AG09309 (cell line): ENCODE measurements around the gene WHRN.

Source experiments
- DNase-seq: peaks from one replicate; pipeline ENCODE4 v3.0.0-alpha.2; 2010; ENCODE audit warnings: low read depth
- H3K4me3 ChIP-seq: 2 replicates; pipeline ENCODE4 v1.5.1; 2011; ENCODE audit warnings: mild to moderate bottlenecking, low read depth, low read length, moderate library complexity; ENCODE audit not compliant: control insufficient read depth
- TF ChIP-seq, protein P1 (sequence below): IDR thresholded peaks from 2 replicates; pipeline ENCODE4 v1.5.1; 2011; ENCODE audit warnings: mild to moderate bottlenecking, low read depth, low read length, inconsistent platforms; ENCODE audit not compliant: insufficient read depth, control insufficient read depth; ENCODE audit errors: missing control alignments

Gene WHRN

DNA sequence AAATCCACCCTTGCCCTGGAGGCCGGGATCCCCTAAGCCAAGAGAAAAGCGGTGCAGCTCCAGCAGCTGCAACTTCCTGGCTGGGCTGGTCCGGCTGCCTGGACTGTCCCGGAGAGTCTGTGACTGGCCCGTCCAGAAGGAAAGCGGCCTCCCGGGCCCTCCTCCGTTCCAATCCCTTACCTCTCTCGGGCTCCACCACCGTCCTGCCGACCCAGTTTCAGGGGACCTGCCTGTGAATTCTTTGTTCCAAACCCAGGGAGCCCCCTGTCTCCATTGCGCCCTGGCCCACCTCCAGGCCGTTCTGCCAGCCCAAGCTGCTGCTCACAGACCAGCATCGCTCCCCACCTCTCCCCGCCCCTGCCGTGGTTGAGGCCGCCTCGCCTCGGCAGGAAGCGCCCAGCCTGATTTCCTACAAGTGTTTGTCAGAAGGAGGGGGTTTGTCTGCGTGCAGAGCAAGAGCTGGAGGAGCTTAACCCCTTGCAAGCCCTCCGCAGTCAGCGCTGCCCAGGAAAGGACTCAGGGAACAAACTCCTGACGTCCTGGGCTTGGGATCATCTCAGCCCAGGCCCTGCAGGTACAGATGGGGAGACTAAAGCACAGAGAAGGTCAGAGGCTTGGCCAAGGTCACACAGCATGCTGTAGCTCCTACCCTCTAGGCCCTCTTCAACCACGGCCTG lies 117.5 kb downstream of the WHRN start, which contains the start of gene AKNA:
AKNA (minus strand) TSS at position 303 of the 677 bp plus-strand sequence. CDS start 6,649 bp downstream, outside the sequence.
- TF ChIP-seq, protein P1, sequence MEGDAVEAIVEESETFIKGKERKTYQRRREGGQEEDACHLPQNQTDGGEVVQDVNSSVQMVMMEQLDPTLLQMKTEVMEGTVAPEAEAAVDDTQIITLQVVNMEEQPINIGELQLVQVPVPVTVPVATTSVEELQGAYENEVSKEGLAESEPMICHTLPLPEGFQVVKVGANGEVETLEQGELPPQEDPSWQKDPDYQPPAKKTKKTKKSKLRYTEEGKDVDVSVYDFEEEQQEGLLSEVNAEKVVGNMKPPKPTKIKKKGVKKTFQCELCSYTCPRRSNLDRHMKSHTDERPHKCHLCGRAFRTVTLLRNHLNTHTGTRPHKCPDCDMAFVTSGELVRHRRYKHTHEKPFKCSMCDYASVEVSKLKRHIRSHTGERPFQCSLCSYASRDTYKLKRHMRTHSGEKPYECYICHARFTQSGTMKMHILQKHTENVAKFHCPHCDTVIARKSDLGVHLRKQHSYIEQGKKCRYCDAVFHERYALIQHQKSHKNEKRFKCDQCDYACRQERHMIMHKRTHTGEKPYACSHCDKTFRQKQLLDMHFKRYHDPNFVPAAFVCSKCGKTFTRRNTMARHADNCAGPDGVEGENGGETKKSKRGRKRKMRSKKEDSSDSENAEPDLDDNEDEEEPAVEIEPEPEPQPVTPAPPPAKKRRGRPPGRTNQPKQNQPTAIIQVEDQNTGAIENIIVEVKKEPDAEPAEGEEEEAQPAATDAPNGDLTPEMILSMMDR = no peak
- DNase-seq = no peak
- peak within 1 kb of the TSS; percentile 52 for H3K4me3 ChIP-seq

DNA sequence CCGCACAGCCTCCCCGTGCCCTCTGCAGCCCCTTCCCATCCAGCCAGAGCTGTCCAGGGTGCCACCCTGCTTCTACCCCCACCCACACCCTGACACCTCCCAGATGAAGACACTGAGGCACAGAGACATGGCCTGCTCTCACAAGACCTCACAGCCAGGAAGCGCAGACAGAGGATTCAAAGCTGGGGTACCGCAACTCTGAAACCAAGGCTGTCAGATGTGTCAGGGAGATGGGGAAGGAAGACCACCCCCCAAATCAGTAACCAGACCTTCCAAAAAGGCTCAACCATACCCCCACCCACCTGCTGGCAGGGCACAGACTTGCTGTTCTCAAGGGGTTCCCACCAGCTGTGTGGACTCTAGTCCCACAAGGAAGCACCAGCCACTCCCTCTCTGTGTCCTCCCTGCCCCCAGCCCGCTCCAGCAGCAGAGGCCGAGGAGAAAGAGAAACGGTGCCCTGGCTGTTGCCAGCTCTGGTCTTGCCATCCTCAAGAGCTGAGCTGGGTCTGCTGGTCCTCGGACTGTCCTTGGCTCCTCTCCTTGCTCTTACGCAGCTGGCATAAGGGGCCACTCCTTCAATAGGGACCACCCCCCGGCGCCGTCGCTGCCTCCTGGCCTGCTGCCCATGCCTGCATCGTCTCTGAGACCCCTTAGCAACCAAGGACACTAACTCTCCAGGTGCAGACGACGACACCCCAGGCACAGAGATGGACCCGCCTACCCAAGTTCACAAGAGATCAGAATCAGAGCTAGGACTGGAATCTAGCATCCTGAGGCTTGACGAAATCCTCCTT lies 118.2 kb downstream of the WHRN start:
- peak overlapping the region; percentile 52 for H3K4me3 ChIP-seq
- no peak for DNase-seq
- TF ChIP-seq, protein P1 = no peak

DNA sequence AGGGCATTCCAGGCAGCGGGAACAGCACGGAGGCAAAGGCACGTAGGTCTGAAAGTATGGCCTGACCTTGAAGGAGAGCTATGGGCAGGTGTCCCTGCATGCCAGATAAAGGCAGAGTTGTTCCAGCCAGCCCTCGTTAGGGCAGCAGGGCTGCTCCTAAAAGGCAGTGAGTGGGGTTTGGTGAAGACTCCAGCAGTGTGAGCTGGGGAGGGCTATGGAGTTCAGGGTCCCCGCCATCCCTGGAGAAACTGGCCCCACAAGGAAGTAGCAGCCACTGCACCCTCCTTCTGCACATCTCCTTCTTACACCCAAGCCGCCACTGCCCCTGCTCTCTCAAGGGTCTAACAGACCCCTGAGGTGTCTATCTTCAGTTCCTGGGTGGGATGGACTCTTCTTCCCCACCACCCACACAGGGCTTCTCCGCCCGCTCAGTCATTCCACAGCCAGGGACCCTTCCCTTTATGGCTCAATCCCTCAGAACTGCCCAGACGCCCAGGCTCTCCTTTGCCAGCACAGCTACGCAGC lies 118.8 kb downstream of the WHRN start:
- TF ChIP-seq, protein P1 = no peak
- no peak for DNase-seq
- H3K4me3 ChIP-seq = peak overlapping the region; percentile 52

DNA sequence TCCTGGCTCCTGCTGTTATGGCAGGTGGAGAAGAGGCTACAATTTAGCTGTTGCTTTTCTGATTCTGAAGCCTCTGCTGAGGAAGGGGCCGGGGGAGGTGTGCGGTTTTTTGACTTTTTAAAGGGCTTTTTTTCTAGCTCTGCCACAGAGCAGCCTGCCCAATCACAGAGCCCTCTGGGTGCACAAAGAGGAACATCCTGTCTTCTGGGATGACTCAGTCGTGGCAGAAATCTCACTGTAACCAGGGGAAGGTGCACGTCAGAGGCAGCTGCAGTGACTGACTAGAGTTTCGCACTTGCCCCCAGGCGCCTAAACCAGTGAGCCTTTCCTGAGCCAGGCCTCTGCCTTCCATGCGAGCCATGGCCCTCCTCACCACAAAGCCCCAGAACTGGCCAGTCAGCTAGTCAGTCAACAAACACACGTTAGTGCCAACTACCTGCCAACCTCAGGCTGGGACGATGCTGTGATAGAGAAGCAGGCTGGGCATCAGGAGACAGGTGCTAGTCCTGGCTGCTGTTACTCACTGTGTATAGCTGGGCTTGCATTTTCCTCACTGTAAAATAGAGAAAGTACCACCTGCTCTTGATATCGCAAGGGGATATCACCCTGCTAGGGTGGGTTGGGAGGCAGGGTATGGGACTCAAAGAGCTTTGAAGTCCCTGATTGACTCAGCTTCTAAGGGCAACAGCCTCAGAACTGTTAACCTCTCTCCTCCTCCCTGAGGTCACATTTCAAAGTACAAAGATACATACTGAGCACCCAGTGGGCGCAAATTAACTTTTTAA lies 119.7 kb downstream of the WHRN start:
- peak; percentile 75 for DNase-seq
- TF ChIP-seq, protein P1 = no peak
- H3K4me3 ChIP-seq = no peak overlapping the region

DNA sequence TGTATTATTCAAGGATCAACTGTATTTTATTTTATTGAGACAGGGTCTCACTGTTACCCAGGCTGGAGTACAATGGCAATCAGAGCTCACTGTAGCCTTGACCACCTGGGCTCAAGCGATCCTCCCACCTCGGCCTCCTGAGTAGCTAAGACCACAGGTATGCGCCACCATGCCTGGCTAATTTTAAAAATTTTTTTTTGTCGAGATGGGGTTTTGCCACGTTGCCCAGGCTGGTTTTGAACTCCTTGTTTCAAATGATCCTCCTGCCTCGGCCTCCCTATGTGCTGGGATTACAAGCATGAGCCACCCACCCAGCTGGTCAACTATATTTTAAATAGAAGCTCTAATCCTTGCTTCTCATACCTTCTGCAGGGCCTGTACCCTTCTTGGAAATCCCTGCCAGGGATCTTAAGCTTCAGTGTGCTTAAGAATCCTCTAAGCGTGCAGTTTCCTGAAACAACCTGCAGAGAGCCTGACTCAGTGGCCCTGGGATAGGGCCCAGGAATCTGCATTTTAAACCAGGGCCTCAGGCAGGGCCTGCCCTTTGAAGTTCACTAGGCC lies 120.4 kb downstream of the WHRN start:
- DNase-seq = no peak
- no peak overlapping the region for H3K4me3 ChIP-seq
- TF ChIP-seq, protein P1 = no peak

DNA sequence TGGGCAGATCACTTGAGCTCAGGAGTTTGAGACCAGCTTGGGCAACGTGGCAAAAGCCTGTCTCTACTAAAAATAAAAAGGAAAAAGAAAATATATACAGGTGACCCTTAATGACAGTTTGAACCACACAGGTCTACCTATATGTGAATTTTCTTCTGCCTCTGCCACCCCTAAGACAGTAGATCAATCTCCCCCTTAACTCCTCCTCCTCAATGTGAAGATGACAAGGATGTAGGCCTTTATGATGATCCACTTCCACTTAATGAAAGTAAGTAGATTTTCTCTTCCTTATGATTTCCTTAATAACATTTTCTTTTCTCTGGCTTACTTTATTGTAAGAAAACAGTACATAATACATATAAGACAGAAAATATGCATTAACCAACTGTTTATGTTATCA lies 120.9 kb downstream of the WHRN start:
- DNase-seq = no peak
- TF ChIP-seq, protein P1 = no peak
- H3K4me3 ChIP-seq = no peak overlapping the region
